GM19035 (cell line): Measurements from ENCODE around the gene PCDHB3.
"Not testable (repeated sequence)": the region's sequence is repeated elsewhere in the genome, so short reads cannot be mapped to it uniquely, and the experiment has no call there.

Experiments
- ATAC-seq: cut with Tn5 transposase; IDR thresholded peaks from one replicate; pipeline ENCODE4 v1.9.1; 2021; ENCODE audit not compliant: unreplicated experiment

PCDHB3 gene

DNA sequence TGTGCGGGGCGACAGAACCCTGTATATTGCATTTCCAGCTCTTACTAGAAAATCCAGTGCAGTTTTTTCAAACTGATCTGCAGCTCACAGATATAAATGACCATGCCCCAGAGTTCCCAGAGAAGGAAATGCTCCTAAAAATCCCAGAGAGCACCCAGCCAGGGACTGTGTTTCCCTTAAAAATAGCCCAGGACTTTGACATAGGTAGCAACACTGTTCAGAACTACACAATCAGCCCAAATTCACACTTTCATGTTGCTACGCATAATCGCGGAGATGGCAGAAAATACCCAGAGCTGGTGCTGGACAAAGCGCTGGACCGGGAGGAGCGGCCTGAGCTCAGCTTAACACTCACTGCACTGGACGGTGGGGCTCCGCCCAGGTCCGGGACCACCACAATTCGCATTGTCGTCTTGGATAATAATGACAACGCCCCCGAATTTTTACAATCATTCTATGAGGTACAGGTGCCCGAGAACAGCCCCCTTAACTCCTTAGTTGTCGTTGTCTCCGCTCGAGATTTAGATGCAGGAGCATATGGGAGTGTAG lies 35.5 kb downstream of the PCDHB3 start:
- ATAC-seq: no peak

DNA sequence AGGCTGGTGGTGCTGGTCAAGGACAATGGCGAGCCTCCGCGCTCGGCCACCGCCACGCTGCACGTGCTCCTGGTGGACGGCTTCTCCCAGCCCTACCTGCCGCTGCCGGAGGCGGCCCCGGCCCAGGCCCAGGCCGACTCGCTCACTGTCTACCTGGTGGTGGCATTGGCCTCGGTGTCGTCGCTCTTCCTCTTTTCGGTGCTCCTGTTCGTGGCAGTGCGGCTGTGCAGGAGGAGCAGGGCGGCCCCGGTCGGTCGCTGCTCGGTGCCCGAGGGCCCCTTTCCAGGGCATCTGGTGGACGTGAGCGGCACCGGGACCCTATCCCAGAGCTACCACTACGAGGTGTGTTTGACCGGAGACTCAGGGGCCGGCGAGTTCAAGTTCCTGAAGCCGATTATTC lies 37.1 kb downstream of the PCDHB3 start:
- not testable (repeated sequence) for ATAC-seq

DNA sequence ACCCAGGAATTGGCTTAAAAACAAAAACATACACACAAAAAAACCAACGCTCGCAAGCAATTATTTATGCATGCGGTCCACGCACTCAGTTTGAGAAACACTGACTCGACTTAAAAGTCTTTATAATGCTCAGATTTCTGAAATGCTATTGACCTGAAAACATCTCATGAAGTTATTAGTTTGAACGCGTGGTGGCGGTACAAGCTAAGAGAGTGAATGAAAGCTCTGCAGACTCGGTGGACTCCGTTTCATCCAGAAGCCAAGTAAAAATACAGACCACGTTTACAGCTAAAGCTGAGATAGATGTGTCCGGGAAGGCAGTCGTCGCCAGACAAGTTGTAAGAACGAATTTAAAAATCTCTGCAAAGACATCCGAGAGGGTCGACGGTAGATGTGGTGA lies 49.5 kb downstream of the PCDHB3 start, which contains the start of gene PCDHB6:
PCDHB6 (plus strand) TSS at position 246 of the 400 bp plus-strand sequence. CDS start 201 bp downstream, outside the sequence.
- no peak for ATAC-seq

GRCh38 chr5:141150224-141150992 lies 50.1 kb downstream of the PCDHB3 start:
- ATAC-seq: no peak

- no peak for ATAC-seq
These were observed 50.7 kb downstream of the PCDHB3 start for GRCh38 chr5:141150993-141151325.

DNA sequence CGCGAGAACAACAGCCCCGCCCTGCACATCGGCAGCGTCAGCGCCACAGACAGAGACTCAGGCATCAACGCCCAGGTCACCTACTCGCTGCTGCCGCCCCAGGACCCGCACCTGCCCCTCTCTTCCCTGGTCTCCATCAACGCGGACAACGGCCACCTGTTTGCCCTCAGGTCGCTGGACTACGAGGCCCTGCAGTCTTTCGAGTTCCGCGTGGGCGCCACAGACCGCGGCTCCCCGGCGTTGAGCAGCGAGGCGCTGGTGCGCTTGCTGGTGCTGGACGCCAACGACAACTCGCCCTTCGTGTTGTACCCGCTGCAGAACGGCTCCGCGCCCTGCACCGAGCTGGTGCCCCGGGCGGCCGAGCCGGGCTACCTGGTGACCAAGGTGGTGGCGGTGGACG lies 51.4 kb downstream of the PCDHB3 start:
- not testable (repeated sequence) for ATAC-seq

- ATAC-seq: not testable (repeated sequence)
These were observed 51.8 kb downstream of the PCDHB3 start for GRCh38 chr5:141152096-141152495.
